Pancreas (tissue), 10 donors: Measurements from ENCODE around the gene DRICH1. TPM values are rescaled to one million over a fixed set of nuclear protein-coding genes. Genes with fewer than 3 reads are reported as not detected.

Experiments
- ATAC-seq, 4 donors: fragments of 200-7000 bp; cut with Tn5 transposase; one replicate each; pipeline versions ENCODE4 v1.8.0 to v1.9.1; 2020; ENCODE audit warnings: mild to moderate bottlenecking in 4 of 4, moderate library complexity in 4 of 4
- DNase-seq, 6 donors: peaks; one replicate each; pipeline ENCODE4 v3.0.0-alpha.2; 2020
- FAIRE-seq: peaks from 2 replicates; lab custom pipeline; 2012; peaks lifted over from hg19 to GRCh38; lab: Jason Lieb, UNC
- H3K27ac ChIP-seq, 4 donors: fragments of 200-600 bp; sonication (generic); 1 replicate in 3 of 4; 2 replicates in 1 of 4; pipeline versions ENCODE4 v1.5.0 to v1.8.0; 2020
- H3K27me3 ChIP-seq, 4 donors: fragments of 200-600 bp; one replicate each; pipeline ENCODE4 v1.8.0; 2021
- H3K36me3 ChIP-seq, 3 donors: fragments of 200-600 bp; sonication (generic) in 1 of 3; one replicate each; pipeline versions ENCODE4 v1.5.0 to v1.8.0; 2020 to 2021
- H3K4me1 ChIP-seq, 3 donors: fragments of 200-600 bp; one replicate each; pipeline ENCODE4 v1.8.0; 2021
- H3K4me3 ChIP-seq, 4 donors: fragments of 200-600 bp; sonication (generic) in 2 of 4; one replicate each; pipeline versions ENCODE4 v1.5.0 to v1.8.0; 2020 to 2021
- H3K9me3 ChIP-seq, 4 donors: fragments of 200-600 bp; one replicate each; pipeline ENCODE4 v1.8.0; 2021
- CTCF ChIP-seq, 4 donors: fragments of 200-600 bp; sonication (generic) in 3 of 4; IDR thresholded peaks; one replicate each; pipeline versions ENCODE4 v1.5.0 to v1.8.0; 2021; ENCODE audit warnings: antibody characterized with exemption in 4 of 4
- WGBS, 2 donors: extraction: QIAGEN DNeasy Blood & Tissue Kit; methylation state at CpG; one replicate each; pipeline ENCODE4 v1.1.7; 2013; 5-methylcytosine and 5-hydroxymethylcytosine counted together
- intact Hi-C, 3 donors: fragments of 100-400 bp; cut with DNase I; formaldehyde crosslinking; loops; one replicate each; pipeline versions ENCODE4 v1.11.1 to v1.14.2; 2022
- polyA plus RNA-seq, 2 donors: library from polyadenylated mRNA; stranded (reverse); fragments of 200-250 nt; gene quantifications; one replicate each; pipeline ENCODE4 v1.2.3, GENCODE V29; 2013
- total RNA-seq, 6 donors: library from RNA; stranded (reverse); fragmentation: NEBNext Ultra II Directional in 4 of 6; extraction: Animal tissue kit (Norgen Biotek cat#: 25700) in 4 of 6; gene quantifications; one replicate each; pipeline versions ENCODE4 v1.2.1 to v1.2.4, GENCODE V29; 2021 to 2023
- donor health status: healthy with polysubstance abuse.
- donor health status: DM: no; HTN: no; CAD: no; lungs with moderate emphysema.
- donor health status: DM: no; HTN: no; CAD: no.
- donor health status: control.
- donor health status: control.
- donor health status: Bipolar disorder and iron deficiency.
- donor health status: DM: yes; HTN: yes; CAD: no.
- donor health status: DM: no; HTN: no; CAD: no.
- donor health status: DM: no; HTN: no; CAD: no.
- donor health status: DM: yes; HTN: yes; CAD: no.

DRICH1 gene
- total and polyA plus RNA-seq, 8 donors, result 0.18 to 3.2 (median 0.71) TPM; not detected in 1

DNA sequence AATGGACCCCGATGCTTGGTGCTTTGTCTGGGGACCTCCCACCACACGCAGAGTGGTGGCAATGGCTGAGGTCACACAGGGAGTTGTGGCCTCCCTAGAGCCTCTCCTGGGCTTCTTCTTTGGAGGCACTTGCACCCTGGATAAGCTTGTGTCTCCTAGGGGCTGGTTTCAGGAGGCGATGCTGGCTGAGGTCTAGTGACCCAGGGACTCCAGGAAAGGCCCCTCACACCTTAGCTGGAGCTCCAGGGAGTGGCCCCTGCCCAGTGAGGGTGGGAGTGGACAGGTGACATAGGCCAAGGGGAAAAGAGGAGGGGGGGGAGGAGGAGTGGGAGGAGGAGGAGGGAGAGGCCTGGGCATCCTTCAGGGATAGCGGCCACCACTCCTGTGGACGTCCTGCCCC lies 52.8 kb downstream of the DRICH1 start:
- H3K36me3 ChIP-seq, result no peaks in the 10 kb centered on the region
- H3K4me3 ChIP-seq, result no peak overlapping the region
- H3K4me1 ChIP-seq, result no peaks in the 10 kb centered on the region
- ATAC-seq (no peak), DNase-seq (no peak), FAIRE-seq (no peak)
- no peak overlapping the region for H3K27ac ChIP-seq
- 84% methylated on average over 5 of the region's 5 CpGs for WGBS, 2 donors
- intact Hi-C loops, result no loop called here
- no peak for TF ChIP-seq CTCF (IDR thresholded peaks at IDR 0.05)
- H3K9me3 ChIP-seq, result no peaks in the 10 kb centered on the region
- no peaks in the 10 kb centered on the region for H3K27me3 ChIP-seq

DNA sequence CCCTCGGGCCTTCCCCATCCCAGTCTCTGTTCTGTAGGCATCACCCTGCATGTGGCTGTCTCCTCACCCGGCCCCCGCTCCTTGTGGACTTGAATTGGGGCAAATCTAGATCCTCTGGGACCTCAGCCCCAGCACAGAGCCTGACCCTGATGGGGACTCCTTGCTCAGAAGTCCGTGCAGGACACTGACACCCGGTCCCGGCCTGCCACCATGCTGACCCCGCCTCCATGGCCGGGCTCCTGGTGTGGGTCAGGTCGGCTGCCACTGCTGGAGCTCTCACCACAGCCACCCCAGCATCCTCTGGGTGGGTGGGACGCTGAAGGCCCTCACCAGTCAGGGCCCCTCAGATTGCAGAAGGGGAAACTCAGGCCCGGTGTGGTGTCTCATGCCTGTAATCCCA lies 53.8 kb downstream of the DRICH1 start:
- Histone ChIP-seq H3K36me3 (no peaks in the 10 kb centered on the region), H3K4me1 (no peaks in the 10 kb centered on the region), H3K27ac (no peak overlapping the region), H3K9me3 (no peaks in the 10 kb centered on the region), H3K4me3 (no peak overlapping the region), H3K27me3 (no peaks in the 10 kb centered on the region)
- no peak for TF ChIP-seq CTCF (IDR thresholded peaks at IDR 0.05)
- DNase-seq (no peak), FAIRE-seq (no peak), ATAC-seq (no peak)
- WGBS, 2 donors, result 68 to 78% methylated on average over 11 of the region's 11 CpGs
- intact Hi-C loops, result no loop called here

- WGBS, 2 donors, result 68 to 74% methylated on average over 5 of the region's 5 CpGs
- Histone ChIP-seq H3K9me3 (no peaks in the 10 kb centered on the region), H3K27me3 (no peaks in the 10 kb centered on the region), H3K27ac (no peak overlapping the region), H3K4me3 (no peak overlapping the region), H3K4me1 (no peaks in the 10 kb centered on the region), H3K36me3 (no peaks in the 10 kb centered on the region)
- intact Hi-C loops, result no loop called here
- DNase-seq (no peak), ATAC-seq (no peak), FAIRE-seq (no peak)
- TF ChIP-seq CTCF (IDR thresholded peaks at IDR 0.05), result no peak
Measured at GRCh38 chr22:23576681-23577080, 55.4 kb downstream of the DRICH1 start.

- intact Hi-C loops, result no loop called here
- Histone ChIP-seq H3K9me3 (no peaks in the 10 kb centered on the region), H3K27ac (no peak overlapping the region), H3K36me3 (no peaks in the 10 kb centered on the region), H3K27me3 (no peaks in the 10 kb centered on the region), H3K4me3 (no peak overlapping the region), H3K4me1 (no peaks in the 10 kb centered on the region)
- FAIRE-seq (no peak), DNase-seq (peak in 1 of 6 donors; percentile 26), ATAC-seq (no peak)
- WGBS, 2 donors, result 83 to 89% methylated on average over 4 of the region's 4 CpGs
- TF ChIP-seq CTCF (IDR thresholded peaks at IDR 0.05), result no peak
Measured at GRCh38 chr22:23575601-23576000, 56.5 kb downstream of the DRICH1 start.

- Histone ChIP-seq H3K27ac (no peak overlapping the region), H3K9me3 (no peaks in the 10 kb centered on the region), H3K4me1 (no peaks in the 10 kb centered on the region), H3K36me3 (no peaks in the 10 kb centered on the region), H3K4me3 (no peak overlapping the region), H3K27me3 (no peaks in the 10 kb centered on the region)
- ATAC-seq, result no peak
- no peak for TF ChIP-seq CTCF (IDR thresholded peaks at IDR 0.05)
- no peak for FAIRE-seq
- intact Hi-C loops, result no loop called here
- WGBS, 2 donors, result 70 to 84% methylated on average over 8 of the region's 8 CpGs
- DNase-seq, result peak in 1 of 6 donors; percentile 40
Measured at GRCh38 chr22:23574877-23575276, 57.2 kb downstream of the DRICH1 start.
